Glomerular visceral epithelial cell (primary cell): ENCODE measurements around the gene BICD1.

Experiments
- DNase-seq: peaks from one replicate; pipeline ENCODE4 v3.0.0-alpha.2; 2016; ENCODE audit errors: extremely low spot score

Gene BICD1

GRCh38 chr12:32281098-32281497 is 174.5 kb downstream of the BICD1 start:
- no peak for DNase-seq

GRCh38 chr12:32284561-32284960 is 177.9 kb downstream of the BICD1 start:
- DNase-seq = no peak

GRCh38 chr12:32285021-32285420 is 178.4 kb downstream of the BICD1 start:
- DNase-seq = no peak

GRCh38 chr12:32285489-32285888 is 178.8 kb downstream of the BICD1 start:
- DNase-seq = no peak

GRCh38 chr12:32290411-32290810 is 183.8 kb downstream of the BICD1 start:
- DNase-seq = peak; percentile 19

GRCh38 chr12:32292151-32292550 is 185.5 kb downstream of the BICD1 start:
- no peak for DNase-seq

- no peak for DNase-seq
Observed at GRCh38 chr12:32293808-32294419, 187.3 kb downstream of the BICD1 start.

- peak; percentile 95 for DNase-seq
Observed at GRCh38 chr12:32296567-32296966, 189.9 kb downstream of the BICD1 start.

GRCh38 chr12:32298917-32299316 is 192.3 kb downstream of the BICD1 start:
- DNase-seq = no peak

GRCh38 chr12:32301216-32301615 is 194.6 kb downstream of the BICD1 start:
- no peak for DNase-seq

GRCh38 chr12:32302218-32303173 is 195.8 kb downstream of the BICD1 start:
- peak; percentile 15 for DNase-seq

- no peak for DNase-seq
Observed at GRCh38 chr12:32303174-32303549, 196.5 kb downstream of the BICD1 start.

- DNase-seq = peak; percentile 45
Observed at GRCh38 chr12:32305163-32305562, 198.5 kb downstream of the BICD1 start.

- DNase-seq = no peak
Observed at GRCh38 chr12:32307326-32307725, 200.7 kb downstream of the BICD1 start.

- DNase-seq = peak; percentile 35
Observed at GRCh38 chr12:32309811-32310736, 203.4 kb downstream of the BICD1 start.

- DNase-seq = peak; percentile 56
Observed at GRCh38 chr12:32312049-32312670, 205.5 kb downstream of the BICD1 start.

GRCh38 chr12:32322354-32322753 is 215.7 kb downstream of the BICD1 start:
- no peak for DNase-seq

GRCh38 chr12:32331133-32331532 is 224.5 kb downstream of the BICD1 start:
- DNase-seq = no peak

- DNase-seq = no peak
Observed at GRCh38 chr12:32332446-32332845, 225.8 kb downstream of the BICD1 start.

GRCh38 chr12:32334371-32334777 is 227.7 kb downstream of the BICD1 start:
- no peak for DNase-seq

- DNase-seq = no peak
Observed at GRCh38 chr12:32336261-32336660, 229.6 kb downstream of the BICD1 start.

- DNase-seq = no peak
Observed at GRCh38 chr12:32343496-32343895, 236.8 kb downstream of the BICD1 start.
